ENCODE results near the gene MAML3. TPM values are rescaled to one million over a fixed set of nuclear protein-coding genes. Genes with fewer than 3 reads are reported as not detected.

Gene MAML3
- total and polyA plus RNA-seq, 2 of the 13 experiments (the other 11 are each of a cell fraction or from before 2014, with no cell fraction given), result 0.05 to 0.13 TPM

DNA sequence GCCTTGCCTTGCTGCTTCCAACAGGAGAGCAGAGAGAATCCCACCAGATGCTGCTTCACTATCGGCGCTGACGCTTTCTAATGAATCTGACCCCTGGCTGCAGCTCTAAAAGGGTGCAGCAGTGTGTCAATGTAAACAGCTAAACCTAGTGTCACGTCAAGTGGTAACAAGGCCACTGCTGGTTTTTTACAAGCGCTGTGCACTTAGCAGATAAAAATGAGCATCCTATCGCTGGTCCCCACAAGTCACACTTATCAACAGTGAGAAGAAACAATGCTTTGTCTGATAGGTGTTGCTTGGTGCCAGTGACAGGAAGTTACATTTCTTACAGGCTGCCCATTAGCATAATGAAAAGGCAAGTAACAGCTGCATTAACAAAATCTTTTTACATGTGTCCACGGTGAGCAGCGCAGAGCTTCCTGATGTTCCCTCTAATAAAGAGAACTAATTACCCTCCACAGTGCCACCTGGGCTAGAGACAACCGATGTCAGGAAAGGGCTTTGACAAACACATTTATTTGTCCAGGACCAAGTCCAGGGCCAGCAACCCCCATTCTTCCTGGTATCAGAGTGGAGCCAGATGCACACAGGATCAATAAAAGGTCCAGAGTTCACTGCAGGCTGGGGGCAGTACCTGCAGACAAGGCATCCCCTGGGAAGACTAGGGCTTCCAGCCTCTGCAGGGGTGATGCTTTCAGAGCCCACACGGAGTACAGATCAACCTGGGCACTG, 312.4 kb downstream of the MAML3 start (continued):
- TF ChIP-seq, protein P1, sequence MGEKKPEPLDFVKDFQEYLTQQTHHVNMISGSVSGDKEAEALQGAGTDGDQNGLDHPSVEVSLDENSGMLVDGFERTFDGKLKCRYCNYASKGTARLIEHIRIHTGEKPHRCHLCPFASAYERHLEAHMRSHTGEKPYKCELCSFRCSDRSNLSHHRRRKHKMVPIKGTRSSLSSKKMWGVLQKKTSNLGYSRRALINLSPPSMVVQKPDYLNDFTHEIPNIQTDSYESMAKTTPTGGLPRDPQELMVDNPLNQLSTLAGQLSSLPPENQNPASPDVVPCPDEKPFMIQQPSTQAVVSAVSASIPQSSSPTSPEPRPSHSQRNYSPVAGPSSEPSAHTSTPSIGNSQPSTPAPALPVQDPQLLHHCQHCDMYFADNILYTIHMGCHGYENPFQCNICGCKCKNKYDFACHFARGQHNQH (CRISPR knock-in tag; IDR thresholded peaks at IDR 0.05), result peak; percentile 97; the same call in 1 of the 2 replicates
- TF ChIP-seq SPEN (CRISPR knock-in tag; IDR thresholded peaks at IDR 0.05; ENCODE audit: low read depth) (peak; percentile 85), NFIB (CRISPR knock-in tag; IDR thresholded peaks at IDR 0.05; ENCODE audit: borderline replicate concordance) (no peak), ZNF329 (CRISPR knock-in tag; IDR thresholded peaks at IDR 0.05; ENCODE audit: low read depth) (no peak), FOXK2 (IDR thresholded peaks at IDR 0.05) (no peak), ZNF605 (CRISPR knock-in tag; IDR thresholded peaks at IDR 0.05) (peak; percentile 77; the same call in 1 of the 2 replicates), ZBTB3 (CRISPR knock-in tag; IDR thresholded peaks at IDR 0.05; ENCODE audit: borderline replicate concordance, low read depth) (peak; percentile 84; the same call in 1 of the 2 replicates), ZNF790 (CRISPR knock-in tag; IDR thresholded peaks at IDR 0.05; ENCODE audit: borderline replicate concordance) (no peak), ZNF775 (CRISPR knock-in tag; IDR thresholded peaks at IDR 0.05; ENCODE audit: borderline replicate concordance) (no peak), SRY (CRISPR knock-in tag; IDR thresholded peaks at IDR 0.05) (no peak; the same call in 1 of the 2 replicates), ETV5 (CRISPR knock-in tag; IDR thresholded peaks at IDR 0.05; ENCODE audit: borderline replicate concordance) (peak; percentile 93), CENPX (CRISPR knock-in tag; IDR thresholded peaks at IDR 0.05) (no peak), TMF1 (CRISPR knock-in tag; IDR thresholded peaks at IDR 0.05; ENCODE audit: low read depth) (peak; percentile 62; the same call in 1 of the 2 replicates), ZNF230 (CRISPR knock-in tag; IDR thresholded peaks at IDR 0.05) (no peak), RBAK (CRISPR knock-in tag; IDR thresholded peaks at IDR 0.05) (no peak; the same call in 1 of the 2 replicates), SALL2 (CRISPR knock-in tag; IDR thresholded peaks at IDR 0.05) (no peak), ZNF33A (CRISPR knock-in tag; IDR thresholded peaks at IDR 0.05; ENCODE audit: borderline replicate concordance) (peak; percentile 37; the same call in 1 of the 2 replicates), NFKB2 (CRISPR knock-in tag; IDR thresholded peaks at IDR 0.05; ENCODE audit: borderline replicate concordance) (peak; percentile 49; the same call in 1 of the 2 replicates), TAF15 (IDR thresholded peaks at IDR 0.05; ENCODE audit: low read depth, low read length, poor library complexity, severe bottlenecking) (no peak), ERF (CRISPR knock-in tag; IDR thresholded peaks at IDR 0.05) (peak; percentile 89; the same call in 1 of the 2 replicates), GTF2F1 (IDR thresholded peaks at IDR 0.05; ENCODE audit: low read length) (no peak), BCL6 (CRISPR knock-in tag; IDR thresholded peaks at IDR 0.05) (peak; percentile 84), ZNF501 (CRISPR knock-in tag; IDR thresholded peaks at IDR 0.05) (peak; percentile 91)
- TF ChIP-seq, protein P2, sequence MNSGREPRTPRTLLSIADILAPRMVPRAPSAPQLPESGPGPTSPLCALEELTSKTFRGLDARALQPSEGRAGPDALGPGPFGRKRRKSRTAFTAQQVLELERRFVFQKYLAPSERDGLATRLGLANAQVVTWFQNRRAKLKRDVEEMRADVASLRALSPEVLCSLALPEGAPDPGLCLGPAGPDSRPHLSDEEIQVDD (CRISPR knock-in tag; IDR thresholded peaks at IDR 0.05; ENCODE audit: borderline replicate concordance), result no peak
- TF ChIP-seq, protein P3, sequence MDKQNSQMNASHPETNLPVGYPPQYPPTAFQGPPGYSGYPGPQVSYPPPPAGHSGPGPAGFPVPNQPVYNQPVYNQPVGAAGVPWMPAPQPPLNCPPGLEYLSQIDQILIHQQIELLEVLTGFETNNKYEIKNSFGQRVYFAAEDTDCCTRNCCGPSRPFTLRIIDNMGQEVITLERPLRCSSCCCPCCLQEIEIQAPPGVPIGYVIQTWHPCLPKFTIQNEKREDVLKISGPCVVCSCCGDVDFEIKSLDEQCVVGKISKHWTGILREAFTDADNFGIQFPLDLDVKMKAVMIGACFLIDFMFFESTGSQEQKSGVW (CRISPR knock-in tag; IDR thresholded peaks at IDR 0.05; ENCODE audit: borderline replicate concordance), result no peak; the same call in 1 of the 2 replicates
- TF ChIP-seq, protein P4, sequence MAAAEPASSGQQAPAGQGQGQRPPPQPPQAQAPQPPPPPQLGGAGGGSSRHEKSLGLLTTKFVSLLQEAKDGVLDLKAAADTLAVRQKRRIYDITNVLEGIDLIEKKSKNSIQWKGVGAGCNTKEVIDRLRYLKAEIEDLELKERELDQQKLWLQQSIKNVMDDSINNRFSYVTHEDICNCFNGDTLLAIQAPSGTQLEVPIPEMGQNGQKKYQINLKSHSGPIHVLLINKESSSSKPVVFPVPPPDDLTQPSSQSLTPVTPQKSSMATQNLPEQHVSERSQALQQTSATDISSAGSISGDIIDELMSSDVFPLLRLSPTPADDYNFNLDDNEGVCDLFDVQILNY (CRISPR knock-in tag; conservative IDR thresholded peaks at IDR 0.05), result no peak
- TF ChIP-seq, protein P5, sequence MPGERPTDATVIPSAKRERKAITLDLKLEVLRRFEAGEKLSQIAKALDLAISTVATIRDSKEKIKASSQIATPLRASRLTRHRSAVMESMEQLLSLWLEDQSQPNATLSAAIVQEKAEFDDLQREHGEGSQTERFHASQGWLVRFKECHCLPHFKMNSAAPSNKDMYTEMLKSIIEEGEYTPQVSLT (CRISPR knock-in tag; IDR thresholded peaks at IDR 0.05; ENCODE audit: borderline replicate concordance, low read depth), result no peak

Measured in HepG2 (cell line).